Activated CD4-positive, alpha-beta memory T cell treated with anti-CD3 and anti-CD28 coated beads for 36 hours (primary cell): Measurements from ENCODE around the gene FITM1. TPM values are rescaled to one million over a fixed set of nuclear protein-coding genes. Genes with fewer than 3 reads are reported as not detected.

Experiments
- CTCF ChIA-PET: fragments of 350-600 bp; sonication (Branson Sonifier 250); formaldehyde crosslinking; loops from one replicate; lab custom pipeline; 2021; ENCODE audit warnings: antibody characterized with exemption, inconsistent platforms; lab: Charles Lee
- POLR2A ChIA-PET: fragments of 350-600 bp; sonication (Branson Sonifier 250); formaldehyde crosslinking; loops from one replicate; lab custom pipeline; 2021; ENCODE audit warnings: antibody characterized with exemption; lab: Charles Lee
- DNase-seq: peaks from one replicate; pipeline ENCODE4 v3.0.0-alpha.2; 2020
- H3K27ac Mint-ChIP-seq: one replicate; pipeline ENCODE4 v1.8.0; 2021; ENCODE audit warnings: mixed read lengths
- H3K27me3 Mint-ChIP-seq: one replicate; pipeline ENCODE4 v1.8.0; 2021; ENCODE audit warnings: mixed read lengths
- H3K36me3 Mint-ChIP-seq: one replicate; pipeline ENCODE4 v1.8.0; 2021; ENCODE audit warnings: mixed read lengths
- H3K4me1 Mint-ChIP-seq: one replicate; pipeline ENCODE4 v1.8.0; 2021; ENCODE audit warnings: low read depth, mixed read lengths
- H3K4me3 Mint-ChIP-seq: one replicate; pipeline ENCODE4 v1.8.0; 2021; ENCODE audit warnings: mild to moderate bottlenecking, mixed read lengths
- H3K9me3 Mint-ChIP-seq: one replicate; pipeline ENCODE4 v1.8.0; 2021; ENCODE audit warnings: mixed read lengths
- intact Hi-C: fragments of 100-400 bp; cut with micrococcal nuclease; formaldehyde crosslinking; loops from one replicate; pipeline ENCODE4 v1.15.1; 2023
- total RNA-seq, 2 experiments: library from RNA; stranded (reverse); gene quantifications; one replicate each; pipeline ENCODE4 v1.2.3, GENCODE V29; 2021

Gene FITM1
- total RNA-seq, 2 experiments from 2014 or later: 0.86 TPM; not detected in 1

- DNase-seq: no peak
- H3K4me1 Mint-ChIP-seq: peaks cover 15% of the 10 kb centered on the region
- H3K36me3 Mint-ChIP-seq: peaks cover under 1% of the 10 kb centered on the region
- no peak overlapping the region for H3K27ac Mint-ChIP-seq
- no peaks in the 10 kb centered on the region for H3K27me3 Mint-ChIP-seq
- intact Hi-C loops: loop anchor here (1.0 to 10.0 kb wide), 4 partner anchors 32 to 207 kb away; partner anchors contain the start of genes DHRS1, DHRS4L2 and NOP9
- no peaks in the 10 kb centered on the region for H3K9me3 Mint-ChIP-seq
- ChIA-PET CTCF (interaction anchor here (0.5 to 12.3 kb wide), 24 partner anchors 9 to 1201 kb away, joined by 3 to 458 read pairs (median 6); partner anchors contain the start of genes CARMIL3, CPNE6, DHRS4L2 and IRF9), POLR2A (interaction anchor here (1.3 to 1.5 kb wide), 2 partner anchors 8 to 32 kb away, joined by 4 to 9 read pairs; no protein-coding TSS in a partner anchor)
- no peak overlapping the region for H3K4me3 Mint-ChIP-seq
Observed at GRCh38 chr14:24089890-24090289, 40.6 kb upstream of the FITM1 start.

DNA sequence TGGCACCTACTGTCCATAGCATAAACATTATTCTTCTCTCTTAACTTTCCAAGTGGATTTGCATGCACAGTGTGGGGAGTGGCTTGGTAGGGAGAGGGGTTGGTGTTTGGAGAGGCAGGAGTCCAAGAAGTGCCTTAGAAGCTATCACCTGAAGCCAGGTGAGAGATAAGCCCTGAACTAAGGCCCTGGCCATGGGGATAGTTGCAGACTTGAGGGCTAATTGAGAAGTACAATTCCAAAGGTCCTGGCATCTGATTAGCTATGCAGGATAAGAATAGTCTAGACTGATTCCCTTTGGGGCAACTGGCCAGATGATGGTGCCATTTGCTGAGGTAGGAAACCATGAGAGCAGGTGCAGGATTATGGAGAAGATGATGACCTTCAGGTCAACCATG, 38.4 kb upstream of the FITM1 start:
- peaks cover 28% of the 10 kb centered on the region for H3K4me1 Mint-ChIP-seq
- no peaks in the 10 kb centered on the region for H3K9me3 Mint-ChIP-seq
- CTCF ChIA-PET: interaction anchor here (0.9 to 12.3 kb wide), 7 partner anchors 12 to 503 kb away, joined by 3 to 458 read pairs (median 5); partner anchors contain the start of genes DCAF11, NRL and PSME1
- peaks cover 19% of the 10 kb centered on the region for H3K36me3 Mint-ChIP-seq
- no peaks in the 10 kb centered on the region for H3K27me3 Mint-ChIP-seq
- H3K27ac Mint-ChIP-seq: no peak overlapping the region
- no peak for DNase-seq
- intact Hi-C loops: loop anchor here (5.0 to 10.0 kb wide), 2 partner anchors 107 to 205 kb away; partner anchors contain the start of genes DHRS1, DHRS4L2 and NOP9
- POLR2A ChIA-PET: interaction anchor here (0.9 to 4.0 kb wide), 5 partner anchors 11 to 121 kb away, joined by 3 to 46 read pairs (median 7); partner anchors contain the start of genes CHMP4A, DCAF11 and NRL
- no peak overlapping the region for H3K4me3 Mint-ChIP-seq

DNA sequence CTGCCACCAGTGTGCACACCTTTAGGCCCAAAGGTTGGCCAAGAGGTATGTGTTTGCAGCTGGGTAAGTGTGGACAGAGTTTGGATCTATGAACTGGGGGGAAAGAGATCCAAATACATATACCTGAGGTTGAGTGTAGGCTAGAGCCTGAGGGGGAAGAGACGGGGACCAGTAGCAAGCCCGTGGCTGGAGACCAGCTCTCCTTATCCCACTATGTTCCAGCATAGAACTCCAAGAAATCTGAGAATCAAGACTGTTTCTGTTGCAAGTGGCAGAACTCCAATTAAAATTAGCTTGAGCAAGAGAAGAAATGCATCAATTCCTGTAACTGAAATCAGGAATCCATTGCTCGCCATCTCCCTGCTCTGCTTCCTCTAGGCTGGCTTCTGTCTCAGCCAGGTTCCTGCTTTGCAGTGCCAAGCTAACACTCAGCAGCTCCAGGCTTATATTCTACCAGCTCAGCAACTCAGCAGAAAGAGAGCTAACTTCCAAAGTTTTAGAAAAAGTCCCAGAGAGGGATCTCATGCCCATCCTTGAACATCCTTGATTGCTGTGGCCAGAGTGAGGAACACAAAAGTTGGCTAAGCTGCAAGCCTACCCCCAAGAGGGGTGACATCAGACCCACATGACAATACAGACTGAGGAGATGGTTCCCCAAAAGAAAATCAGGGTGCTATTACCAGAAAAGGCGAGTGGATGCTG, 37.8 kb upstream of the FITM1 start:
- no peaks in the 10 kb centered on the region for H3K9me3 Mint-ChIP-seq
- peaks cover 19% of the 10 kb centered on the region for H3K36me3 Mint-ChIP-seq
- peak overlapping the region; percentile 94 for H3K4me3 Mint-ChIP-seq
- no peaks in the 10 kb centered on the region for H3K27me3 Mint-ChIP-seq
- ChIA-PET POLR2A (interaction anchor here (0.9 to 4.0 kb wide), 9 partner anchors 10 to 121 kb away, joined by 3 to 46 read pairs (median 4); partner anchors contain the start of genes CARMIL3, CHMP4A, DCAF11 and EMC9), CTCF (interaction anchor here (0.8 to 12.3 kb wide), 8 partner anchors 12 to 504 kb away, joined by 3 to 458 read pairs (median 14); partner anchors contain the start of genes DCAF11, IRF9, MDP1 and NRL)
- intact Hi-C loops: loop anchor here (5.0 to 10.0 kb wide), 2 partner anchors 108 to 205 kb away; partner anchors contain the start of genes DHRS1, DHRS4L2 and NOP9
- peaks cover 28% of the 10 kb centered on the region for H3K4me1 Mint-ChIP-seq
- H3K27ac Mint-ChIP-seq: peak overlapping the region; percentile 97
- DNase-seq: no peak

DNA sequence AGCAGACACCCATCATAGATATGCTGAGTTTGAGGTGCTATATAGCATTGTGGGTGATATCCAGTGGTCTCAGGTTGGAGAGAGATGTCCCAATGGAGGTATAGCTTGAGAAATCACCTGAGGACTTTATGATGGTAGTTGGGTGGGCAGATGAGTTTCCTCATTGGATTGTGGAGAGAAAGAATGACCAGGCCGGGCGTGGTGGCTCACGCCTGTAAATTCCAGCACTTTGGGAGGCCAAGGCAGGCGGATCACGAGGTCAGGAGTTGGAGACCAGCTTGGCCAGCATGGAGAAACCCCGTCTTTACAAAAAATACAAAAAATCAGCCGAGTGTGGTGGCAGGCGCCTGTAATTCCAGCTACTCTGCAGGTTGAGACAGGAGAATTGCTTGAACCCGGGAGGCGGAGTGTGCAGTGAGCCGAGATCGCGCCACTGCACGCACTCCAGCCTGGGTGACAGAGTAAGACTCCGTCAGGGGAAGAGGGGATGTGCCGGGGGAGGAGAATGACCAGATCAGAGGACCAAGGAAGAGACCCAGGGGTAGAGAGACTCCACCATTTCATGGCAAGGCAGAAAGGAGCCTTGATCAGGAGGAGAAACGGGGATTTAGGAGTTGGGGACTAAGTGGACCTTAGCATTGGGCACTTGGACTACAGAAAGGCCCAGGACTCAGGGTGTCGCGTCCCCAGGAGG, 37.1 kb upstream of the FITM1 start:
- H3K4me3 Mint-ChIP-seq: peak overlapping the region; percentile 94
- H3K27ac Mint-ChIP-seq: peak overlapping the region; percentile 97
- H3K27me3 Mint-ChIP-seq: no peaks in the 10 kb centered on the region
- ChIA-PET CTCF (interaction anchor here (0.6 to 12.3 kb wide), 10 partner anchors 13 to 505 kb away, joined by 3 to 458 read pairs (median 4); partner anchors contain the start of genes DCAF11, EMC9, IRF9 and MDP1), POLR2A (interaction anchor here (0.8 to 4.0 kb wide), 15 partner anchors 9 to 149 kb away, joined by 3 to 46 read pairs (median 5); partner anchors contain the start of genes CARMIL3, CHMP4A, DCAF11 and EMC9)
- intact Hi-C loops: loop anchor here (5.0 to 10.0 kb wide), 2 partner anchors 109 to 204 kb away; partner anchors contain the start of genes DHRS1, DHRS4L2 and NOP9
- no peak for DNase-seq
- no peaks in the 10 kb centered on the region for H3K9me3 Mint-ChIP-seq
- H3K4me1 Mint-ChIP-seq: peaks cover 28% of the 10 kb centered on the region
- peaks cover 23% of the 10 kb centered on the region for H3K36me3 Mint-ChIP-seq

DNA sequence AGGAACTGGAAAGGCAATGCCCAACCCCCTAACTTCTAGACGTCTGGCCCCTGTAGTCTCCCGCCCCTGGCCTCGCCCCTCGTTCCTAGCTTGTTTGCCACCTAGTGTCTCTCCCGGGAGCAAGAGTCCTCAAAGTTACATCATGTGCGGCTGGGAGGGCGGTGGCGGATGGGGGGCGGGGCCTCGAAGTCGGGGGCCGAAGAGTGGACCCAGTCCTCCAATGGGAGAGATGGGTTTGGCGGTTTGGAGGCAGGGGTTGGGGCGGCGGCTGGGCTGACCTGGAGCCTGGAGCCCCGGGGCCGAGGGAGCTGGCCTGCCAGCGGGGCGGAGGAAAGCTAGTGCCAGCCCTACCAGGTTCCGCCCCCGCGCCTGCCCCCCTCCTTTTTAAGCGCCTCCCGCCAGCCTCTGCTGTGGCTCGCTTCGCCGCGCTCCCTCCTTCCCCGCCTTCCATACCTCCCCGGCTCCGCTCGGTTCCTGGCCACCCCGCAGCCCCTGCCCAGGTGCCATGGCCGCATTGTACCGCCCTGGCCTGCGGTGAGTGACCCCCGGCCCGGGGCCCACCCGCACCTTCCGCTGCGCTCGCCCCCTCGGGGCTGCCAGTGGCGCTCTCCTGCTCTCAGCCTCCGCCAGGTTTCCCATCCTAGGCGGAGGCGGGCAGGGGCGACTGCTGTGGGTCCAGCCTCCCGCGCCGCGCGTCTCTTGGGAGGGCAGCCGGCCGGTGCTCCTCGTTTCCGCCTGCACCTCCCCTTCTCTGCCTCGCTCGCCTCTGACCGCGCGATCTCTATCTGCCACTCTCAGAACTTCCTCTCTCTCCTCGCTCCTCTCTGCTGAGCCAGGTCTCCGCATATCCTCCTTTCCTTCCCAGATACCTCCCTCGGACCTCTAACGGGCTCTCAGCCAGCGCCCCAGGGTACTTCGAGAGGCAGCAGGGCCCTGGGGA, 36.3 kb upstream of the FITM1 start, which contains the start of gene PCK2:
TSS of gene PCK2 (plus strand) at position 411 of the 940 bp plus-strand sequence. CDS start at position 506, 95 bp downstream.
- ChIA-PET POLR2A (interaction anchor here (0.8 to 4.0 kb wide), 14 partner anchors 9 to 149 kb away, joined by 3 to 46 read pairs (median 6); partner anchors contain the start of genes CHMP4A, DCAF11, EMC9 and NRL), CTCF (interaction anchor here (0.6 to 12.3 kb wide), 8 partner anchors 12 to 108 kb away, joined by 3 to 458 read pairs (median 18); partner anchors contain the start of genes DCAF11, EMC9, IRF9 and NRL)
- H3K4me3 Mint-ChIP-seq: peak within 1 kb of the TSS; percentile 94
- intact Hi-C loops: loop anchor here (1.0 to 10.0 kb wide), 6 partner anchors 13 to 203 kb away; partner anchors contain the start of genes DCAF11, DHRS1, DHRS4L2 and NOP9
- no peaks in the 10 kb centered on the region for H3K27me3 Mint-ChIP-seq
- peaks cover 28% of the 10 kb centered on the region for H3K4me1 Mint-ChIP-seq
- no peaks in the 10 kb centered on the region for H3K9me3 Mint-ChIP-seq
- peak within 1 kb of the TSS; percentile 97 for H3K27ac Mint-ChIP-seq
- peaks cover 29% of the 10 kb centered on the region for H3K36me3 Mint-ChIP-seq
- DNase-seq: peak; percentile 94

- H3K4me1 Mint-ChIP-seq: peaks cover 28% of the 10 kb centered on the region
- ChIA-PET POLR2A (interaction anchor here (0.6 to 4.0 kb wide), 12 partner anchors 10 to 119 kb away, joined by 3 to 46 read pairs (median 8); partner anchors contain the start of genes DCAF11, IRF9, NRL and PSME2), CTCF (interaction anchor here (0.6 to 12.3 kb wide), 11 partner anchors 11 to 552 kb away, joined by 3 to 458 read pairs (median 3); partner anchors contain the start of genes DCAF11, DHRS1, IRF9 and NOP9)
- no peak for DNase-seq
- H3K27ac Mint-ChIP-seq: peak overlapping the region; percentile 97
- no peaks in the 10 kb centered on the region for H3K27me3 Mint-ChIP-seq
- H3K4me3 Mint-ChIP-seq: peak overlapping the region; percentile 94
- peaks cover 35% of the 10 kb centered on the region for H3K36me3 Mint-ChIP-seq
- intact Hi-C loops: loop anchor here (1.0 to 10.0 kb wide), 8 partner anchors 13 to 202 kb away; partner anchors contain the start of genes DCAF11, DHRS1, DHRS4L2 and NOP9
- H3K9me3 Mint-ChIP-seq: no peaks in the 10 kb centered on the region
Observed at GRCh38 chr14:24094841-24095270, 35.6 kb upstream of the FITM1 start.

DNA sequence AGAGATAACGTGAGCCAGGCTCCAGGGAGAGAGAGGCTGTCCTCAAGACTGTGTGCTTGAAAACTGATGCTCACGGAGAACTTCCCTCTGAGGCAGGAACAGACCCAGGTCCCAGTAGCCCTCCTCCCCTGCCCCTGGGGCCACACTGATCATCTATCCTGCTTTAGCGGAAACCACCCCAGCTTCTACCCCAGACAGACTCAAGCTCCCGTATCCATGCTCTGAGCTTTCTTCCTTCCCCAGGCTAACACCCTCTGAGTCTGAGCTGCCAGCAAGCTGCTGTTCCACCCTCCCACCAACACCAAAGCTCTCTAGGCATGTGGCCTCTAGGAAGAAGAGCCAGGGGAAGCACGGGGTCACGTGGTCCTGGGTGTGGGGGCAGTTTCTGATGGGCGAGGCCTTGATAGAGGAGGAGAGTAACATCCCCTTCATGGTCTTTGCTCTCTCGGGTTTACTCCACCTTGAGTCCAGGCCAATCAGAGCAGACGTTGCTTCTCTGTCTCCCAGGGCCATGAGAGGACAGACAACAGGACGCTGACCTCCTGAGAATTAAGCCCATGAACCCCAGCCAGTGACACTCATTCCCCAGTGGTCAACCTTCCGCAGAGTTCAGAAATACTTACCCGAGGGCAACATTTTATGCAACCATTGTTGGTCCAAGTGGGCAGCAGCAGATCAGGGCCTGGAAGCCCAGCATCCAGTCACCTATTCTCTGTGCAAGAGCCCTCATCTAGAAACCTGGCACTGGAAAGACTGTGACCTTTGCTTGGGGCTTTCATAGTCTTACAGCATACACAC, 35.0 kb upstream of the FITM1 start:
- peak; percentile 84 for DNase-seq
- ChIA-PET CTCF (interaction anchor here (0.6 to 12.3 kb wide), 10 partner anchors 11 to 552 kb away, joined by 3 to 458 read pairs (median 8); partner anchors contain the start of genes DCAF11, DHRS1, IRF9 and NOP9), POLR2A (interaction anchor here (0.6 to 4.0 kb wide), 13 partner anchors 9 to 119 kb away, joined by 3 to 46 read pairs (median 5); partner anchors contain the start of genes DCAF11, IRF9, NRL and PSME1)
- H3K27ac Mint-ChIP-seq: peak overlapping the region; percentile 97
- no peaks in the 10 kb centered on the region for H3K27me3 Mint-ChIP-seq
- H3K4me1 Mint-ChIP-seq: peaks cover 27% of the 10 kb centered on the region
- peak overlapping the region; percentile 94 for H3K4me3 Mint-ChIP-seq
- H3K36me3 Mint-ChIP-seq: peaks cover 40% of the 10 kb centered on the region
- no peaks in the 10 kb centered on the region for H3K9me3 Mint-ChIP-seq
- intact Hi-C loops: loop anchor here (1.0 to 10.0 kb wide), 3 partner anchors 13 to 111 kb away; partner anchors contain the start of genes DHRS4L2 and PSME2

- Mint-ChIP-seq H3K9me3 (no peaks in the 10 kb centered on the region), H3K4me3 (peak overlapping the region; percentile 32)
Observed at GRCh38 chr14:24096545-24097181, 33.8 kb upstream of the FITM1 start.

More at GRCh38 chr14:24096545-24097181, 33.8 kb upstream of the FITM1 start:
- Mint-ChIP-seq H3K36me3 (peaks cover 49% of the 10 kb centered on the region), H3K27me3 (no peaks in the 10 kb centered on the region), H3K4me1 (peaks cover 25% of the 10 kb centered on the region), H3K27ac (peak overlapping the region; percentile 42)
- CTCF ChIA-PET: interaction anchor here (0.9 to 12.3 kb wide), 4 partner anchors 10 to 64 kb away, joined by 3 to 458 read pairs (median 127); partner anchors contain the start of genes DCAF11 and NRL
- intact Hi-C loops: loop anchor here (10.0 kb wide), 1 partner anchor 112 kb away; the partner anchor contains the start of gene DHRS4L2
- DNase-seq: no peak
- POLR2A ChIA-PET: interaction anchor here (0.8 to 3.1 kb wide), 4 partner anchors 12 to 39 kb away, joined by 3 to 41 read pairs (median 4); partner anchors contain the start of genes DCAF11, NRL and PSME1
